ENCODE measurements around the gene EFCAB8. TPM values are rescaled to one million over a fixed set of nuclear protein-coding genes. Genes with fewer than 3 reads are reported as not detected.

The EFCAB8 gene
- total and polyA plus RNA-seq, 2 experiments from 2014 or later = 0.53 TPM; not detected in 1

- H3K9me2 ChIP-seq (replicated peaks; ENCODE audit: insufficient read depth) = no peaks in the 10 kb centered on the region
- no peak overlapping the region for H3K4me2 ChIP-seq
- TF ChIP-seq CTCF (IDR thresholded peaks at IDR 0.05; ENCODE audit: poor library complexity) = no peak
- TF ChIP-seq EZH2 (IDR thresholded peaks at IDR 0.05; ENCODE audit: borderline replicate concordance) = no peak
- no peak for TF ChIP-seq EZH2phosphoT487 (IDR thresholded peaks at IDR 0.05; ENCODE audit: low read depth, severe bottlenecking, unreplicated experiment)
- 91% methylated on average over 5 of the region's 5 CpGs for WGBS (ENCODE audit: low lambda C conversion rate, missing lambda C conversion rate)
- H3K4me1 ChIP-seq (ENCODE audit: insufficient read depth) = no peaks in the 10 kb centered on the region
- no peaks in the 10 kb centered on the region for H3K9me3 ChIP-seq (ENCODE audit: low read depth)
- H4K20me1 ChIP-seq (ENCODE audit: insufficient read depth, poor library complexity, severe bottlenecking) = no peaks in the 10 kb centered on the region
- no peak overlapping the region for H2AFZ ChIP-seq
- H3K27me3 ChIP-seq = no peaks in the 10 kb centered on the region
- H3K27ac ChIP-seq = no peak overlapping the region
- no peak for DNase-seq (ENCODE audit: low spot score)
- H3K36me3 ChIP-seq (replicated peaks; ENCODE audit: insufficient read depth, low read depth) = no peaks in the 10 kb centered on the region
- H3K4me3 ChIP-seq = no peak overlapping the region
- no peaks in the 10 kb centered on the region for H3K79me2 ChIP-seq
Measured at GRCh38 chr20:32870985-32871384, 12.3 kb downstream of the EFCAB8 start.

GRCh38 chr20:32871627-32872160, 13.0 kb downstream of the EFCAB8 start:
- no peak overlapping the region for H2AFZ ChIP-seq
- no peaks in the 10 kb centered on the region for H3K4me1 ChIP-seq (ENCODE audit: insufficient read depth)
- H3K4me2 ChIP-seq = no peak overlapping the region
- TF ChIP-seq EZH2phosphoT487 (IDR thresholded peaks at IDR 0.05; ENCODE audit: low read depth, severe bottlenecking, unreplicated experiment) = no peak
- H3K9me2 ChIP-seq (replicated peaks; ENCODE audit: insufficient read depth) = no peaks in the 10 kb centered on the region
- no peaks in the 10 kb centered on the region for H3K79me2 ChIP-seq
- no peaks in the 10 kb centered on the region for H3K36me3 ChIP-seq (replicated peaks; ENCODE audit: insufficient read depth, low read depth)
- no peak overlapping the region for H3K27ac ChIP-seq
- no peaks in the 10 kb centered on the region for H4K20me1 ChIP-seq (ENCODE audit: insufficient read depth, poor library complexity, severe bottlenecking)
- no peak for DNase-seq (ENCODE audit: low spot score)
- H3K9me3 ChIP-seq (ENCODE audit: low read depth) = no peaks in the 10 kb centered on the region
- no peaks in the 10 kb centered on the region for H3K27me3 ChIP-seq
- H3K4me3 ChIP-seq = no peak overlapping the region
- WGBS (ENCODE audit: low lambda C conversion rate, missing lambda C conversion rate) = 71% methylated on average over 4 of the region's 4 CpGs

GRCh38 chr20:32872266-32872665, 13.5 kb downstream of the EFCAB8 start:
- no peak overlapping the region for H3K4me3 ChIP-seq
- no peaks in the 10 kb centered on the region for H3K4me1 ChIP-seq (ENCODE audit: insufficient read depth)
- no peaks in the 10 kb centered on the region for H3K27me3 ChIP-seq
- H3K27ac ChIP-seq = no peak overlapping the region
- no peaks in the 10 kb centered on the region for H4K20me1 ChIP-seq (ENCODE audit: insufficient read depth, poor library complexity, severe bottlenecking)
- TF ChIP-seq CTCF (IDR thresholded peaks at IDR 0.05; ENCODE audit: poor library complexity) (no peak), EZH2phosphoT487 (IDR thresholded peaks at IDR 0.05; ENCODE audit: low read depth, severe bottlenecking, unreplicated experiment) (no peak)
- no peaks in the 10 kb centered on the region for H3K9me2 ChIP-seq (replicated peaks; ENCODE audit: insufficient read depth)
- no peak overlapping the region for H3K4me2 ChIP-seq
- 77% methylated on average over 6 of the region's 6 CpGs for WGBS (ENCODE audit: low lambda C conversion rate, missing lambda C conversion rate)
- no peak overlapping the region for H2AFZ ChIP-seq
- no peaks in the 10 kb centered on the region for H3K9me3 ChIP-seq (ENCODE audit: low read depth)
- DNase-seq (ENCODE audit: low spot score) = no peak
- H3K36me3 ChIP-seq (replicated peaks; ENCODE audit: insufficient read depth, low read depth) = no peaks in the 10 kb centered on the region
- no peaks in the 10 kb centered on the region for H3K79me2 ChIP-seq

GRCh38 chr20:32875673-32876072, 16.9 kb downstream of the EFCAB8 start:
- no peak for TF ChIP-seq EZH2phosphoT487 (IDR thresholded peaks at IDR 0.05; ENCODE audit: low read depth, severe bottlenecking, unreplicated experiment)
- no peak for TF ChIP-seq CTCF (IDR thresholded peaks at IDR 0.05; ENCODE audit: poor library complexity)
- no peak for TF ChIP-seq EZH2 (IDR thresholded peaks at IDR 0.05; ENCODE audit: borderline replicate concordance)
- no peaks in the 10 kb centered on the region for H3K4me1 ChIP-seq (ENCODE audit: insufficient read depth)
- WGBS (ENCODE audit: low lambda C conversion rate, missing lambda C conversion rate) = 97% methylated on average over 9 of the region's 9 CpGs

More at GRCh38 chr20:32875673-32876072, 16.9 kb downstream of the EFCAB8 start:
- Histone ChIP-seq H3K9me3 (ENCODE audit: low read depth) (no peaks in the 10 kb centered on the region), H2AFZ (no peak overlapping the region), H3K79me2 (no peaks in the 10 kb centered on the region), H3K4me2 (no peak overlapping the region), H3K27me3 (no peaks in the 10 kb centered on the region), H3K9me2 (replicated peaks; ENCODE audit: insufficient read depth) (no peaks in the 10 kb centered on the region), H3K36me3 (replicated peaks; ENCODE audit: insufficient read depth, low read depth) (no peaks in the 10 kb centered on the region), H3K4me3 (no peak overlapping the region), H4K20me1 (ENCODE audit: insufficient read depth, poor library complexity, severe bottlenecking) (no peaks in the 10 kb centered on the region), H3K27ac (no peak overlapping the region)
- no peak for DNase-seq (ENCODE audit: low spot score)
